ENCODE measurements around the gene CAMTA1.

DNA sequence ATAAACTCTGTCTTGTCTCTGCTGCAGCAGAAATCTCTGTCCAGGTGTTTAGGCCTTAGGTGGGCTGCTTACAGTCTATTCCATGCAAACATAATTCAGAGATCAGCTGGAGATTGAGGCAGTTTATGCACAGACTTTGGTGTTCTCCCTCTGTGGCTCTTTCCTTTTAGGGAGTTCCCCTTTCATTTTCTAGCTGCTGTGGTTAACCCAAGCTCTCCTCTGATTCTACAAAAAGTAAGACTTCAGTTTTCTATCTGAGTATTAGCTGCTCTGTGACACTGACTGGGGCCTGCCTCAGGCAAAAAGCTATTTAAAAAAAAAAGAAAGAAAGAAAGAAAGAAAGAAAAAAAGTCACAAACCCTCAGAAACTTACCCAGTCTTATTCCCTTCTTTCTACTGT is 211.1 kb downstream of the CAMTA1 start:
- TF ChIP-seq, protein P1, sequence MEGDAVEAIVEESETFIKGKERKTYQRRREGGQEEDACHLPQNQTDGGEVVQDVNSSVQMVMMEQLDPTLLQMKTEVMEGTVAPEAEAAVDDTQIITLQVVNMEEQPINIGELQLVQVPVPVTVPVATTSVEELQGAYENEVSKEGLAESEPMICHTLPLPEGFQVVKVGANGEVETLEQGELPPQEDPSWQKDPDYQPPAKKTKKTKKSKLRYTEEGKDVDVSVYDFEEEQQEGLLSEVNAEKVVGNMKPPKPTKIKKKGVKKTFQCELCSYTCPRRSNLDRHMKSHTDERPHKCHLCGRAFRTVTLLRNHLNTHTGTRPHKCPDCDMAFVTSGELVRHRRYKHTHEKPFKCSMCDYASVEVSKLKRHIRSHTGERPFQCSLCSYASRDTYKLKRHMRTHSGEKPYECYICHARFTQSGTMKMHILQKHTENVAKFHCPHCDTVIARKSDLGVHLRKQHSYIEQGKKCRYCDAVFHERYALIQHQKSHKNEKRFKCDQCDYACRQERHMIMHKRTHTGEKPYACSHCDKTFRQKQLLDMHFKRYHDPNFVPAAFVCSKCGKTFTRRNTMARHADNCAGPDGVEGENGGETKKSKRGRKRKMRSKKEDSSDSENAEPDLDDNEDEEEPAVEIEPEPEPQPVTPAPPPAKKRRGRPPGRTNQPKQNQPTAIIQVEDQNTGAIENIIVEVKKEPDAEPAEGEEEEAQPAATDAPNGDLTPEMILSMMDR (IDR thresholded peaks at IDR 0.05 in 2 of 3, conservative IDR thresholded peaks at IDR 0.05 in 1 of 3; ENCODE audit: borderline replicate concordance in 1 of 3, insufficient read depth in 1 of 3, low read depth in 2 of 3, low read length in 2 of 3), result no peak
- TF ChIP-seq EZH2phosphoT487 (IDR thresholded peaks at IDR 0.05; ENCODE audit: borderline replicate concordance) (no peak), EZH2 (IDR thresholded peaks at IDR 0.05) (no peak), ZFX (IDR thresholded peaks at IDR 0.05) (no peak), POLR2A (IDR thresholded peaks at IDR 0.05; ENCODE audit: borderline replicate concordance, extremely low read depth, insufficient read depth, insufficient read length) (no peak)

Measured in HCT116 (cell line).